ENCODE measurements around the gene ILKAP.

Gene ILKAP

GRCh38 chr2:238137885-238138284, 65.6 kb downstream of the ILKAP start:
- no peak for DNase-seq (ENCODE audit: low read depth in 2 of 2)

- no peak for DNase-seq (ENCODE audit: low read depth in 2 of 2)
Measured at GRCh38 chr2:238136820-238137537, 66.5 kb downstream of the ILKAP start.

GRCh38 chr2:238135601-238136150, 67.8 kb downstream of the ILKAP start:
- no peak for DNase-seq (ENCODE audit: low read depth in 2 of 2)

GRCh38 chr2:238134393-238134785, 69.1 kb downstream of the ILKAP start:
- DNase-seq (ENCODE audit: low read depth in 2 of 2), result no peak

- DNase-seq (ENCODE audit: low read depth in 2 of 2), result no peak
Measured at GRCh38 chr2:238133499-238134392, 69.7 kb downstream of the ILKAP start.

- no peak for DNase-seq (ENCODE audit: low read depth in 2 of 2)
Measured at GRCh38 chr2:238132463-238133450, 70.7 kb downstream of the ILKAP start.

GRCh38 chr2:238131761-238132462, 71.6 kb downstream of the ILKAP start:
- DNase-seq (ENCODE audit: low read depth in 2 of 2), result no peak

GRCh38 chr2:238130696-238131628, 72.5 kb downstream of the ILKAP start:
- DNase-seq (ENCODE audit: low read depth in 2 of 2), result no peak

GRCh38 chr2:238130111-238130695, 73.3 kb downstream of the ILKAP start:
- no peak for DNase-seq (ENCODE audit: low read depth in 2 of 2)

- no peak for DNase-seq (ENCODE audit: low read depth in 2 of 2)
Measured at GRCh38 chr2:238129166-238130010, 74.1 kb downstream of the ILKAP start.

- DNase-seq (ENCODE audit: low read depth in 2 of 2), result no peak
Measured at GRCh38 chr2:238128534-238129001, 74.9 kb downstream of the ILKAP start.

GRCh38 chr2:238128061-238128440, 75.4 kb downstream of the ILKAP start:
- DNase-seq (ENCODE audit: low read depth in 2 of 2), result no peak

- DNase-seq (ENCODE audit: low read depth in 2 of 2), result no peak
Measured at GRCh38 chr2:238127165-238128060, 76.1 kb downstream of the ILKAP start.

GRCh38 chr2:238126775-238127164, 76.7 kb downstream of the ILKAP start:
- no peak for DNase-seq (ENCODE audit: low read depth in 2 of 2)

- no peak for DNase-seq (ENCODE audit: low read depth in 2 of 2)
Measured at GRCh38 chr2:238126338-238126737, 77.2 kb downstream of the ILKAP start.

GRCh38 chr2:238125127-238125885, 78.2 kb downstream of the ILKAP start:
- DNase-seq (ENCODE audit: low read depth in 2 of 2), result no peak

Data from stimulated activated CD4-positive, alpha-beta T cell treated with anti-CD3 and anti-CD28 coated beads, Interleukin-1b, Interleukin-23, amount 100 ng/mL, for 4 hours (primary cell).